IMR-90 (cell line): Measurements from ENCODE around the gene RRN3.
"Not testable (repeated sequence)": the region's sequence is repeated elsewhere in the genome, so short reads cannot be mapped to it uniquely, and the experiment has no call there.

ENCODE experiments used
- BHLHE40 ChIP-seq: fragments of 150-350 bp; IDR thresholded peaks from 2 replicates; pipeline ENCODE4 v1.6.1; 2016; ENCODE audit warnings: mild to moderate bottlenecking, low read depth, low read length
- CEBPB ChIP-seq: IDR thresholded peaks from 2 replicates; pipeline ENCODE4 v1.6.1; 2012; ENCODE audit warnings: low read depth, low read length, improper control_type of control experiment
- CTCF ChIP-seq: conservative IDR thresholded peaks from 2 replicates; pipeline ENCODE4 v1.5.1; 2012; ENCODE audit warnings: mild to moderate bottlenecking, low read depth, low read length, improper control_type of control experiment
- ELK1 ChIP-seq: fragments of 150-350 bp; IDR thresholded peaks from 2 replicates; pipeline ENCODE4 v1.6.1; 2016; ENCODE audit warnings: low read depth, mild to moderate bottlenecking, low read length, moderate library complexity, borderline replicate concordance
- MXI1 ChIP-seq: IDR thresholded peaks from 2 replicates; pipeline ENCODE4 v1.6.1; 2012; ENCODE audit warnings: low read depth, mild to moderate bottlenecking, low read length, moderate library complexity, borderline replicate concordance
- POLR2A ChIP-seq: IDR thresholded peaks from 2 replicates; pipeline ENCODE4 v1.6.1; 2012; ENCODE audit warnings: mild to moderate bottlenecking, low read depth, low read length
- RCOR1 ChIP-seq: IDR thresholded peaks from 2 replicates; pipeline ENCODE4 v1.6.1; 2012; ENCODE audit warnings: mild to moderate bottlenecking, low read length, improper control_type of control experiment; ENCODE audit not compliant: insufficient replicate concordance
- RFX5 ChIP-seq: IDR thresholded peaks from 2 replicates; pipeline ENCODE4 v1.8.0; 2012; ENCODE audit warnings: low read depth, mild to moderate bottlenecking, low read length, moderate library complexity
- TF ChIP-seq, protein P1 (sequence below): fragments of 150-350 bp; IDR thresholded peaks from 2 replicates; pipeline ENCODE4 v1.6.1; 2017; ENCODE audit warnings: mild to moderate bottlenecking, antibody characterized with exemption, low read length, low read depth

- TF ChIP-seq CTCF, RFX5, BHLHE40, RCOR1, ELK1, POLR2A, MXI1: not testable (repeated sequence)
- TF ChIP-seq CEBPB, result peak; percentile 54; the same call in 1 of the 2 replicates
- TF ChIP-seq, protein P1, sequence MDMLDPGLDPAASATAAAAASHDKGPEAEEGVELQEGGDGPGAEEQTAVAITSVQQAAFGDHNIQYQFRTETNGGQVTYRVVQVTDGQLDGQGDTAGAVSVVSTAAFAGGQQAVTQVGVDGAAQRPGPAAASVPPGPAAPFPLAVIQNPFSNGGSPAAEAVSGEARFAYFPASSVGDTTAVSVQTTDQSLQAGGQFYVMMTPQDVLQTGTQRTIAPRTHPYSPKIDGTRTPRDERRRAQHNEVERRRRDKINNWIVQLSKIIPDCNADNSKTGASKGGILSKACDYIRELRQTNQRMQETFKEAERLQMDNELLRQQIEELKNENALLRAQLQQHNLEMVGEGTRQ, result not testable (repeated sequence)
These were observed 31.8 kb downstream of the RRN3 start for GRCh38 chr16:15062085-15062810.
